Measurements from ENCODE around the gene RTN3. TPM values are rescaled to one million over a fixed set of nuclear protein-coding genes. Genes with fewer than 3 reads are reported as not detected.

The RTN3 gene
- total and polyA plus RNA-seq, 2 donors (not counting 1 experiment from before 2014, with no cell fraction given): 10.1 to 24.9 TPM

GRCh38 chr11:63666874-63667273, 14.4 kb upstream of the RTN3 start:
- Histone ChIP-seq H3K36me3 (replicated peaks in 1 of 2; ENCODE audit: control extremely low read depth in 1 of 2, control insufficient read depth in 1 of 2, extremely low read depth in 1 of 2, insufficient read depth in 2 of 2, low read length in 1 of 2) (no peaks in the 10 kb centered on the region), H3K79me2 (ENCODE audit: control insufficient read depth, insufficient read depth, low read length) (peaks cover 87% of the 10 kb centered on the region), H3K9me3 (ENCODE audit: control extremely low read depth in 1 of 3, control insufficient read depth in 2 of 3, insufficient read depth in 1 of 3, low read length in 2 of 3) (no peaks in the 10 kb centered on the region), H4K20me1 (ENCODE audit: control insufficient read depth, insufficient read depth, low read length, poor library complexity, severe bottlenecking) (peaks cover 51% of the 10 kb centered on the region), H3K4me1 (ENCODE audit: control insufficient read depth in 2 of 2, insufficient read depth in 2 of 2, low read length in 2 of 2) (peaks cover 6 to 11% of the 10 kb centered on the region in 2 donors), H3K4me3 (ENCODE audit: control extremely low read depth in 1 of 5, extremely low read depth in 1 of 5, insufficient read depth in 1 of 5, low read depth in 2 of 5, low read length in 4 of 5) (no peak overlapping the region), H3K4me2 (replicated peaks; ENCODE audit: low read depth, low read length, poor library complexity, severe bottlenecking) (no peak overlapping the region), H3K9ac (ENCODE audit: low read length) (no peak overlapping the region), H3K27ac (ENCODE audit: low read length in 2 of 2) (no peak overlapping the region), H3K27me3 (replicated peaks in 1 of 4; ENCODE audit: control extremely low read depth in 1 of 4, control insufficient read depth in 3 of 4, insufficient read depth in 4 of 4, low read length in 3 of 4) (no peaks in the 10 kb centered on the region), H2AFZ (ENCODE audit: insufficient read depth, low read depth, low read length, poor library complexity, severe bottlenecking) (no peak overlapping the region)
- Mint-ChIP-seq H3K27ac (no peak overlapping the region), H3K4me3 (no peak overlapping the region), H3K4me1 (peaks cover 40% of the 10 kb centered on the region), H3K27me3 (no peaks in the 10 kb centered on the region), H3K9me3 (ENCODE audit: insufficient read depth) (no peaks in the 10 kb centered on the region)
- intact Hi-C loops (cut with micrococcal nuclease): no loop called here
- CTCF ChIA-PET: no interaction called here
- POLR2A ChIA-PET: no interaction called here
- no peak for DNase-seq
- no peak for ATAC-seq (ENCODE audit: low read depth)
- TF ChIP-seq CTCF (IDR thresholded peaks at IDR 0.05) (no peak), EZH2 (IDR thresholded peaks at IDR 0.05; ENCODE audit: borderline replicate concordance, insufficient read depth, low read depth, low read length, poor library complexity, severe bottlenecking) (no peak)
- 100% methylated on average over 2 of the region's 4 CpGs for WGBS (ENCODE audit: insufficient coverage)

- CTCF ChIA-PET: interaction anchor here (0.7 to 3.7 kb wide), 3 partner anchors 11 to 70 kb away, joined by 3 to 39 read pairs (median 3); no protein-coding TSS in a partner anchor
- no peaks in the 10 kb centered on the region for H3K9me3 ChIP-seq (ENCODE audit: control extremely low read depth in 1 of 3, control insufficient read depth in 2 of 3, insufficient read depth in 1 of 3, low read length in 2 of 3)
- H4K20me1 ChIP-seq (ENCODE audit: control insufficient read depth, insufficient read depth, low read length, poor library complexity, severe bottlenecking): peaks cover 47% of the 10 kb centered on the region
- no peak overlapping the region for H3K9ac ChIP-seq (ENCODE audit: low read length)
- no peak overlapping the region for H2AFZ ChIP-seq (ENCODE audit: insufficient read depth, low read depth, low read length, poor library complexity, severe bottlenecking)
- H3K4me3 ChIP-seq (ENCODE audit: control extremely low read depth in 1 of 5, extremely low read depth in 1 of 5, insufficient read depth in 1 of 5, low read depth in 2 of 5, low read length in 4 of 5): no peak overlapping the region
- no peak overlapping the region for H3K27ac ChIP-seq (ENCODE audit: low read length in 2 of 2)
- ATAC-seq (ENCODE audit: low read depth): no peak
- no CpG with 5 or more reads among the region's 3 CpGs for WGBS (ENCODE audit: insufficient coverage)
- no peaks in the 10 kb centered on the region for H3K27me3 Mint-ChIP-seq
- no peak overlapping the region for H3K27ac Mint-ChIP-seq
- TF ChIP-seq CTCF (IDR thresholded peaks at IDR 0.05) (no peak), EZH2 (IDR thresholded peaks at IDR 0.05; ENCODE audit: borderline replicate concordance, insufficient read depth, low read depth, low read length, poor library complexity, severe bottlenecking) (no peak)
- intact Hi-C loops (cut with micrococcal nuclease): no loop called here
- POLR2A ChIA-PET: no interaction called here
- no peak overlapping the region for H3K4me3 Mint-ChIP-seq
- no peaks in the 10 kb centered on the region for H3K36me3 ChIP-seq (replicated peaks in 1 of 2; ENCODE audit: control extremely low read depth in 1 of 2, control insufficient read depth in 1 of 2, extremely low read depth in 1 of 2, insufficient read depth in 2 of 2, low read length in 1 of 2)
- no peaks in the 10 kb centered on the region for H3K9me3 Mint-ChIP-seq (ENCODE audit: insufficient read depth)
- peaks cover 38% of the 10 kb centered on the region for H3K4me1 Mint-ChIP-seq
- H3K27me3 ChIP-seq (replicated peaks in 1 of 4; ENCODE audit: control extremely low read depth in 1 of 4, control insufficient read depth in 3 of 4, insufficient read depth in 4 of 4, low read length in 3 of 4): no peaks in the 10 kb centered on the region
- H3K4me2 ChIP-seq (replicated peaks; ENCODE audit: low read depth, low read length, poor library complexity, severe bottlenecking): no peak overlapping the region
- H3K4me1 ChIP-seq (ENCODE audit: control insufficient read depth in 2 of 2, insufficient read depth in 2 of 2, low read length in 2 of 2): peaks cover 9 to 13% of the 10 kb centered on the region in 2 donors
- no peak for DNase-seq
- peaks cover 74% of the 10 kb centered on the region for H3K79me2 ChIP-seq (ENCODE audit: control insufficient read depth, insufficient read depth, low read length)
Observed at GRCh38 chr11:63667995-63668795, 13.1 kb upstream of the RTN3 start.

Data from B cell (primary cell).